Esophagus muscularis mucosa (tissue), 4 donors: ENCODE results near the gene BCL2L14. TPM values are rescaled to one million over a fixed set of nuclear protein-coding genes. Genes with fewer than 3 reads are reported as not detected.

Experiments used
- DNase-seq: peaks from one replicate; pipeline ENCODE4 v3.0.0-alpha.2; 2017; ENCODE audit errors: extremely low spot score
- H3K27ac ChIP-seq, 4 donors: fragments of 200-600 bp; sonication (generic); replicated peaks in 1 of 4; 1 replicate in 3 of 4; 2 replicates in 1 of 4; pipeline ENCODE4 v1.5.1; 2016 to 2019; ENCODE audit warnings: mild to moderate bottlenecking in 1 of 4
- H3K27me3 ChIP-seq, 4 donors: fragments of 200-600 bp; sonication (generic); one replicate each; pipeline versions ENCODE4 v1.5.1 to v1.6.0; 2016 to 2019
- H3K36me3 ChIP-seq, 4 donors: fragments of 200-600 bp; sonication (generic); one replicate each; pipeline ENCODE4 v1.5.1; 2016 to 2019
- H3K4me1 ChIP-seq, 4 donors: fragments of 200-600 bp; sonication (generic); one replicate each; pipeline ENCODE4 v1.5.1; 2016 to 2019
- H3K4me3 ChIP-seq, 4 donors: fragments of 200-600 bp; sonication (generic); 1 replicate in 2 of 4; 2 replicates in 2 of 4; pipeline ENCODE4 v1.5.1; 2016 to 2019; ENCODE audit warnings: mild to moderate bottlenecking in 4 of 4, moderate library complexity in 1 of 4
- H3K9me3 ChIP-seq, 4 donors: fragments of 200-600 bp; sonication (generic); 1 replicate in 3 of 4; 2 replicates in 1 of 4; pipeline ENCODE4 v1.5.1; 2016 to 2019
- CTCF ChIP-seq, 3 experiments: fragments of 200-600 bp in 2 of 3; fragments of 450-650 bp in 1 of 3; sonication (generic) in 2 of 3; IDR thresholded peaks; one replicate each; pipeline ENCODE4 v1.5.1; 2017 to 2019; ENCODE audit warnings: antibody characterized with exemption in 3 of 3, mild to moderate bottlenecking in 2 of 3, moderate library complexity in 1 of 3
- EP300 ChIP-seq: sonication (generic); formaldehyde crosslinking; IDR thresholded peaks from one replicate; pipeline ENCODE4 v1.6.1; 2017; ENCODE audit warnings: antibody characterized with exemption
- POLR2A ChIP-seq: fragments of 450-650 bp; IDR thresholded peaks from one replicate; pipeline ENCODE4 v1.6.1; 2017; ENCODE audit warnings: antibody characterized with exemption, moderate library complexity, mild to moderate bottlenecking, low read depth
- POLR2AphosphoS5 ChIP-seq, 2 donors: sonication (generic); formaldehyde crosslinking; IDR thresholded peaks; one replicate each; pipeline ENCODE4 v1.6.1; 2017; ENCODE audit warnings: antibody characterized with exemption in 2 of 2
- WGBS: methylation state at CpG from one replicate; pipeline ENCODE4 v1.1.5; 2018; 5-methylcytosine and 5-hydroxymethylcytosine counted together
- intact Hi-C: fragments of 100-400 bp; cut with DNase I; formaldehyde crosslinking; loops from one replicate; pipeline ENCODE4 v1.15.1; 2023
- total RNA-seq, 4 donors: library from RNA; depleted of rRNA; stranded (reverse); fragments of >200 nt; gene quantifications; one replicate each; pipeline versions ENCODE4 v1.1.0 to v1.2.1, GENCODE V29; 2016

BCL2L14 gene
- total RNA-seq, 4 donors from 2014 or later, result not detected

- Histone ChIP-seq H3K4me1 (no peaks in the 10 kb centered on the region), H3K4me3 (no peak overlapping the region), H3K36me3 (no peaks in the 10 kb centered on the region), H3K27me3 (no peaks in the 10 kb centered on the region), H3K27ac (no peak overlapping the region), H3K9me3 (no peaks in the 10 kb centered on the region)
- no peak for TF ChIP-seq CTCF (IDR thresholded peaks at IDR 0.05)
- TF ChIP-seq POLR2AphosphoS5 (IDR thresholded peaks at IDR 0.05), result no peak
- TF ChIP-seq EP300, result no peak
- TF ChIP-seq POLR2A, result no peak
- no peak for DNase-seq
- WGBS, result 85% methylated on average over 6 of the region's 6 CpGs
- intact Hi-C loops, result no loop called here
Measured at GRCh38 chr12:12068751-12069150, 2.0 kb upstream of the BCL2L14 start.

GRCh38 chr12:12069821-12070548 lies 754 bp upstream of the BCL2L14 start:
- intact Hi-C loops, result no loop called here
- WGBS, result 95% methylated on average over 14 of the region's 14 CpGs

GRCh38 chr12:12072064-12072760 lies 1.5 kb downstream of the BCL2L14 start:
- Histone ChIP-seq H3K4me1 (no peaks in the 10 kb centered on the region), H3K36me3 (no peaks in the 10 kb centered on the region), H3K27me3 (no peaks in the 10 kb centered on the region), H3K4me3 (no peak overlapping the region), H3K9me3 (no peaks in the 10 kb centered on the region), H3K27ac (no peak overlapping the region)
- DNase-seq, result no peak
- TF ChIP-seq POLR2AphosphoS5 (IDR thresholded peaks at IDR 0.05), result no peak
- TF ChIP-seq EP300, result no peak
- TF ChIP-seq POLR2A, result no peak
- no peak for TF ChIP-seq CTCF (IDR thresholded peaks at IDR 0.05)
- 84% methylated on average over 8 of the region's 21 CpGs for WGBS
- intact Hi-C loops, result no loop called here

More at GRCh38 chr12:12069821-12070548, 754 bp upstream of the BCL2L14 start:
- Histone ChIP-seq H3K9me3 (no peaks in the 10 kb centered on the region), H3K4me1 (no peaks in the 10 kb centered on the region), H3K27me3 (no peaks in the 10 kb centered on the region), H3K27ac (no peak overlapping the region), H3K4me3 (no peak overlapping the region), H3K36me3 (no peaks in the 10 kb centered on the region)
- DNase-seq, result no peak
- TF ChIP-seq POLR2AphosphoS5 (IDR thresholded peaks at IDR 0.05) (no peak), POLR2A (no peak), CTCF (IDR thresholded peaks at IDR 0.05) (no peak), EP300 (no peak)

GRCh38 chr12:12079291-12079690 lies 8.6 kb downstream of the BCL2L14 start:
- no peaks in the 10 kb centered on the region for H3K9me3 ChIP-seq
- H3K4me1 ChIP-seq, result peaks cover 0 to 4% (median 2%) of the 10 kb centered on the region in 4 donors
- H3K27ac ChIP-seq, result no peak overlapping the region
- WGBS, result 85% methylated on average over 5 of the region's 5 CpGs
- TF ChIP-seq CTCF (IDR thresholded peaks at IDR 0.05), result no peak
- TF ChIP-seq POLR2AphosphoS5 (IDR thresholded peaks at IDR 0.05), result no peak
- TF ChIP-seq POLR2A, result no peak
- no peak for TF ChIP-seq EP300
- peak; percentile 42 for DNase-seq
- no peak overlapping the region for H3K4me3 ChIP-seq
- H3K36me3 ChIP-seq, result no peaks in the 10 kb centered on the region
- H3K27me3 ChIP-seq, result no peaks in the 10 kb centered on the region
- intact Hi-C loops, result no loop called here
